NCI-H2107 treated with DMSO at 0.1 percent for 48 hours (cell line): Measurements from ENCODE around the gene SPOCK2.

Source experiments
- DNase-seq: peaks from one replicate; lab custom pipeline; 2025; ENCODE audit not compliant: unreplicated experiment; lab: John Stamatoyannopoulos, UW

SPOCK2 gene

DNA sequence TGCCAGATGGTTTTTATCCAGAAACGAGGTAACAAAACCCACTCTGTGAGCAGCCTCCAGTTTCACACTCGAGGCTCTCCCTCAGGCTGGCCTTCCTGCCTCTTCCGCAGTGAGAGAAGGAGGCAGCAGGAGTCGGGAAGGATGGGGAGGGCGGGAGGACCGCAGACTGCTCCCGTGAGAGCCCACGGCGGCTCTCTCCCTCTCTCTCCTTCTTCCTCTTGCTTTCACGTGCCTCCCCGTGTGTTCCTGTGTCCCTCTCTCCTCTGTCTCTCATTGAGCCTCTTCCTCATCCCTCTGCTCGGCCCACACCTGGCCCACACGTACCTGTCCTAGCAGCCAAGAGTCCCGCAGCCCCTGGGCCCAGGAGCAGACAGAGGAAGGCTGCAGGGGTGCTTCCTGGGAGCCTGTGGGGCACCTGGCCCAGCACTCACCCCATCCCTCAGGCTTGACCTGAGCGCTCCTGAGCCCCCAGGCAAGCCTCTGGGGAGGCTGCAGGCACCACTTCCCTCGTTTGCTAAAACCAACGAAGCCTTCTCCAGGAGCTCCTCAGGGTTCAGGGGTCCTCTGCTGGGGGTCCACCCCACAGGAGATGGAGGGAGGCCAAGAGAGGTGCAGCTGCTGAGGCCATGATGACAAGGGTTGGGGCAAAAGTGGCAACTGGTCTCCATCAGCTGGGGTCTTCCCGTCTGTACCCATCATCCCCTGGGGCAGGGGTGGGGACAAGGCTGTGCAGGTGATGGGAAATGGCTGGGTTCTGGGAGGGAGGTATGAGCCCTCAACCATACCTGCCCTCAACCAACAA, 13.6 kb downstream of the SPOCK2 start:
- DNase-seq: no peak

DNA sequence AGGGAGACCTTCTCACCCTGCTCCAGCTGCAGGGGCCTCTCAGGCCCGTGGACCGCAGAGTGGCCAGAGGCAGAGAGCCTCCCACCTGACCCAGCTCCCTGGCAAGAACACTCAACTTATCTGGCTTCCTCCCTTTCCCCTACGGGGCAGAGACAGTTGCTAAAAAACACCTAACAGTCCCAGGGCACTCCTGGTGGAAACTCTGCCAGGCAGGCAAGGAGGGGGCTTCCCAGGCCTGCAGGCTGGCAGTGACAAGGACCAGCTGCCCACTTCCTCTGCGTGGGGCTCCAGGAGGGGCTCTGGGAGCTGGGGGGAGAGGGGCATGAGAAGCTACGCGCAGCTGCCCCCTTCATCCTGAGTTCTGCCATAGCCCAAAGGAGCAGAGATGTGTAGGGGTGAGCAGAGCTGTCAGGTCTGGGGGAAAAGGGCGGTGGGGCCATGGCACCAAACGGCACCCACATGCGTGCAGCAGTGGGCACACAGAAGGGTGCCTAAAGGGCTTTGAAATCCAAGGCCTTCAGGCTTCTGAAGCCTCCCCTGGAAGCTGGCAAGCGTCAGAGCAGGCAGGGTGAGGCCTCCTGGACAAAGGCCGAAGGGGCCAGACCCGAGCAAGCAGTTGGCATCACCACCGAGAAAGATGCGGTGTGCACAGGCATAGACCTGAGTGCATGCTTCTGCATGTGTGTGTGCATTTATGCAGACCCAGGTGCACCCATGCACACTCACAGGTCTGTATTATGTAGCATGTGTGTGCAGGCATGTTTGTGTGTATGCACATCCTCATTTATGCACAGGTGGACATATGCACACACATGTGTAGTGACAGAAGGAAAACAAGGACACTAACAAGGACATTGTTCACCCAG, 14.4 kb downstream of the SPOCK2 start:
- no peak for DNase-seq

DNA sequence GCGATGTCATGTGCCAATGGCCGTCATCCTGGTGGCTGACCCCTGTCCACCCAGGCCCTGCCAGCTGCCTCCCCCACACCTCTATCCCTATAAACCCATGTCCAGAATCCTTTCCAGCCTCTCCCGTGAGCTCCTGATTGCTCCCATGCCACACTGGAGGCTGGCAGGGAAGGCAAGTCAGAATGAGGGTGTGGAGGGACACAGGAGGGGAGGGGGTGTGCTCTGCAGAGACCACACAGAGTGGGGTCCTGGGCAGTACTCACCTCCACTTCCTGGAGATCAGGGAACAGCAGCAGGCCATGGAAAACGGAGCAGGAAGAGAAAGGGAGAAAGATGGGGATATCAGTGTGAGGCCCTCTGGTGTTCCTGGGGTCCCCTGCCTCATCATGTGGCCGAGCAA, 15.7 kb downstream of the SPOCK2 start:
- DNase-seq: no peak

DNA sequence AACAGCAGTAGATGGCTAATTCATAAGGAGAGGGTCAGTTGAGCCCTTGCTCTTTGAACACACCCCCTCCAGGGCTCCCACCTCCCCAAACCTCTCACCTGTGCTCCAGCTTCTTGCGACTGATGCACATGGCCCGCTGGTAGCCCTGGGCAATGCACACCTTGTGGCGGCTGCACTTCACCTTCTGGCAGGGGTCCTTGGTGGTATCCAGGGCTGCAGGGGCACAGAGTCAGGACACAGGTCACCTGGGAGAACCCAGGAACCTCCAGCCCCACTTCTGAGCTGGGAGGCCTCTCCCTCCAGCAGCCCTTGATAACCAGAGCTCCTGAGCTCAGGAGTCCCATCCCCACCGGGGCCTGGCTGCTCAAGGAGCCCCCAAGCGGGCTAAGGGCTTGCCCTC, 16.3 kb downstream of the SPOCK2 start:
- no peak for DNase-seq

DNA sequence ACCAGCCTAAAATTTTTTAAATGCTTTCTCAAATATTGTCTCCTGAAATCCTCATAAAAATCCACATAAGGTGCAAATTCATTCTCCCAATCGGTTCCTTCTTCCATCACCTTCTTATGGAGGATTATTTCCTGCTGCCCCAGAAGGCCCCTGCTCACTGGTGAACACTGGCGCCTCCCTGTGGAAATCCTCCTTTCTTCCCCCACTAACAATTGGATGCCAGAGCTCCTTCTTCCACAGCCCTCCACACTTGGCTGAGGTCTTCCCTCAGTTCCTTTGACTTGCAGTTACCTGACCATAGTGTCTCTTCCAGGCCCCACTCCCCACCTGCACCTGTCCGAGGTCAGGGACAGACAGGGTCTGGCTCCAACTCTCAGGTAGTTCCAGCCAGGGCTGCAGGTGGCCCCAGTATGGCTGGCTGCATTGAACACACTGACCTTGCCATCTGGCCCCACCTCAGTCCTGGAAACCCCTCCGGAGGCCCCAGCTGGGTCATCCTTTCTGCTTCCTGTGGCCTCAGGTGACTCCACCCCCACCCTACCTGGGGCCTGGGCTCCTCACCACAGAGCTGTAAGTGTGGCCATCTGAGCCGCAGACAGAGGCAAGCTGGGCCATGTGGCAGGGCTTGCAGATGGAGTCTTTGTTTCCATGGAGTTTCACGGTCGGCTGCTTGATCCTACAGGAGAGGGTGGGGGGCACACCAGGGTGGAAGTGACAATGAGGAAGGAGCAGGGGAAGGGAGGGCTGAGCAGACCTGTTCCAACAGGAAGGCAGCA, 18.4 kb downstream of the SPOCK2 start:
- peak; percentile 11 for DNase-seq

DNA sequence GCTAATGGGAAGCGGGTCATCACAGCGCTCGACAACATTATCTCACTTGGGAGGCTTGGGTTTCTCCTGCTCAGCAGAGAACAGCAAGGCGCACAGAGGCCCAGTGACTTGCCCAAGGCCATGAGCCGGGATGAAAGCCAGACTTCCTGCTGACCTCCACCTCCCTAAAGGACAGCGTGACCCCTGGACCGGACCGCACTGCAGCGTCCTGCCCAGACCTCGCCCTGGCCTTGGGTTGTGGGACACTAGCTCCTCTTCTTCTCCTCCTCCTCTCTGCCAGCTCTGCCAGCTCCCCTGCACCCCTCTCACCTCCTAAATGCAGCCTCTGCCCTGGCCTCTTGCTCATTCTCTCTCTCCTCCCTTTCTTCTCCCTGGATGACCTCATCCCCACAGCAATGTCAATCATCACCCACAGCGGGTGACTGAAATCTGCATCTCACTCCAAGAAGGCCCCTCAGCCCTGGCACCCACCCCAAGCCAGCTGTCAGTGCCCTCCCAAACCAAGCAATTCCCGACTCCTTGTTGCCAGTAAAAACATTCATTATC, 19.4 kb downstream of the SPOCK2 start:
- DNase-seq: no peak

DNA sequence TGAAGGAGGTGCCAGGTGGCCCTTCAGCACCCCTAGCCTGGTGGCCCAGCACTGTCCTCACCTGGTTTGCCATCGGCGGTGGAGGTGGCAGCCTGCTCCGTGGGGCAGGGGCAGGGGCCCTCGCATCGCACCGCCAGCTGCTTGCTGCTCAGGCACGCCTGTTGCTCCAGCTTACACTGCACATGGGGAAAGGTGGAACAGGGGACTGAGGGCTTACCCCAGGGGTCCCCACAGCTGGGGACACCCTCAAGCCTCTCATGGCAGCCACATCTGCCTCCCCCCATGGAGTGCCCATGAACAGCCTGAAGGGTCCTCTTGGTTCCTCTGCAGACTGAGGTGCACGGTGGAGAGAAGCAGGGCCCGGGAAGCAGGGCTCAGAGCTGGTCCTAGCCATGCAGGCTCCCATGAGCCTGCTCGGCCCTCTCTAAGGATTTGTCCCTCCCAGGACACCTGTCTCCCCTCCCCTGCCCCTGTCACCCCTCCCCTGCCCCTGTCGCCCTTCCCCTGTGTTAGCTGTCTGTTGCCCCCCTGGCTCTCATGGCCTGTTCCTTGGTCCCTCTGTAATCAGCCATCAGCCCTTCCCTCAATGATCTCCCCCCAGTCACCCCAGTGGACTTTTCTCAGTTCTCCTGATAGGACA, 20.1 kb downstream of the SPOCK2 start:
- DNase-seq: no peak

DNA sequence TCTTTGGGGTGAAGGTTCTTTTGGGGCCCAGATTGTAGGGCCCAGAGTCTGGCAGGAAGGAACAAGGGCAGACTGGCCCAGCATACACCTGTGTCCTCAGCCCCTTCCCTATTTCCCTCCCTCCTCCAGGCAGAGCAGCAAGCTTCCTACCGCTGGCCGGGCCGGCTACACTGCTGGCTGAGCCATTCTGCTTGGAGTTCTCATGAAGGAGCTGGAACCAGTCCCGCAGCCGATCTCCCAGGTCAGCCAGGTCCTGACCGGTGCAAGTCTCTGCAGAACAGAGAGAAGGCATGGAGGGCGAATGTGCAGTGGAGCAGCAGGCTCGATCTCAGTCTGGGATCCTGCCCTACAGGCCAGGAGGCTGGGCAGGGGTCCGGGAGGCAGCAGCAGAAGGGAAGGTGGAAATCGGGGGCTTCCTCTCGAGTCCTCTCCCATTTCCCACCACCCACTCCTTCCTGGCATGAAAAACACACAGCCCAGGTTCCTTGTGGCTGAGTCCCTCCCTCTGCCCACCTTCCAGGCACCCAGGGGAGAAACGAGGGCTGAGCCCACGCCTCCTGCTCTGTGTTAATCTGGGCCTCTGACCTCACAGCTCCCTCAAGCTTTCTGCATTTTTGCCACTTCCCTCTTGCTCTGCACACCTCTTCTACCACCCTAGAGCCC, 20.8 kb downstream of the SPOCK2 start:
- no peak for DNase-seq

DNA sequence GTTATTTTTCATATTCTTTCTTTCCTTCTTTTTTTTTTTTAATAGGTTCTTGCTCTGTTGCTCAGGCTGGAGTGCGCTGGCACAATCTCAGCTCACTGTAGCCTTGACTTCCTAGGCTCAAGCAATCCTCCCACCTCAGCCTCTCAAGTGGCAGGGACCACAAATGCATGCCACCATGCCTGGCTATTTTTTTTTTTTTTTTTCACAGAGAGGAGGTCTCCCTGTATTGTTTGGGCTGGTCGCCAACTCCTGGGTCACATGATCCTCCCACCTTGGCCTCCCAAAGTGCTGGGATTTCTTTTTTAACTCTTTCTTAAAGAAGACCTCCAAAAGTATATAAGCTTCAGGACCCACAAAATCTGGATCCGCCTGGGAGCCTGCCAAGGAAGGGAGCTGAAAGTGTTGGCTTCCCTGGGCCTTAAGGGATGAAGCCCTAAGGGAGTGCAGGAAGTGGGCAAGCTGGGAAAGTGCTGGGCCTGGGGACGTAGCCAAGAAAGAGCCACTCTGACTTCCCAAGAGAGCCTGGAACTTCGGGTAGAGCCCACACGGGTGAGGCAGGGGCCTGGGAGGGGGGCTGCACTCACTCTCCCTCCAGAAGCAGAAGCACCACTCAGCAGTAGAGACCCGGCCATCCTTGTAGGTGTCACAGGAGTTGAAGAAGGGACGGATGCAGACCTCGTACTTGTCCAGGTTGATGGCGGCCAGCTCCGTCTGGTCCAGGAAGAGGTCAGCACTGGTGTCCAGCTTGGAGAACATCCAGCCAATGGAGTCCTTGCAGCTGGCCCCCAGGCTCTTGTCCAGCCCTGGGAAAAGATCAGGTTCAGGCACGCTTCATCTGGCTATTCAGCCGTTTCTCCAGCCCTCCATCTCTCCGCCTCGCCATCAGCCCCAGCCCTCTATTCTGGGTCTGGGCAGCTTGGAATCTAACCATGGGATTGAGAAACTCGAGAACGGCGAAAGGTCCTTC, 21.8 kb downstream of the SPOCK2 start:
- no peak for DNase-seq

DNA sequence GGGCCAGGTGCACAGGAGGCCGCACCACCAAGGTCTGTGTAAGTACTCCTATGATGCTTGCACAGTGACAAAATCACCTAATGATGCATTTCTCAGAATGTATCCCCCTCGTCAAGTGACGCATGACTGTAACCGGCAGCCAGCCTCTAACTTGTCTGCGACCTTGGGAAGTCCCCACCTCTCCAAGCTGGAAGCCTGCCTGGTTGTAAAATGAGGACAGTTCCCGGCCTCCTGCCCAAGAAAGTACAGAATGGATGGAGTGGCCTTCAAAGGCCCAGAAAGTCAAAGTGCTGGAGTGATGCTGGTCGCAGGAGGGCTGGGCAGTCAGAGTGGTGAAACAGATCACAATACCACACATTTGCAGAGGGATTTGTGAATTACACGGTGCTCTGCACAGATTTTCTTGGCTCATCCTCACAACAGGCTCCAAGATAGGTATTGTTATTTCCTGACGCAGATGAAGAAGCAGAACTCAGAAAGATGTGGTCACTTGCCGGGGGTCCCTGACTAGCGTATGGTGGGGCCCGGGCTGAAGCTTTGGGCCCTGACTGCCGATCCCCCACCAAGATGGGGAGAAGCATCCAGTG, 22.8 kb downstream of the SPOCK2 start:
- DNase-seq: no peak

DNA sequence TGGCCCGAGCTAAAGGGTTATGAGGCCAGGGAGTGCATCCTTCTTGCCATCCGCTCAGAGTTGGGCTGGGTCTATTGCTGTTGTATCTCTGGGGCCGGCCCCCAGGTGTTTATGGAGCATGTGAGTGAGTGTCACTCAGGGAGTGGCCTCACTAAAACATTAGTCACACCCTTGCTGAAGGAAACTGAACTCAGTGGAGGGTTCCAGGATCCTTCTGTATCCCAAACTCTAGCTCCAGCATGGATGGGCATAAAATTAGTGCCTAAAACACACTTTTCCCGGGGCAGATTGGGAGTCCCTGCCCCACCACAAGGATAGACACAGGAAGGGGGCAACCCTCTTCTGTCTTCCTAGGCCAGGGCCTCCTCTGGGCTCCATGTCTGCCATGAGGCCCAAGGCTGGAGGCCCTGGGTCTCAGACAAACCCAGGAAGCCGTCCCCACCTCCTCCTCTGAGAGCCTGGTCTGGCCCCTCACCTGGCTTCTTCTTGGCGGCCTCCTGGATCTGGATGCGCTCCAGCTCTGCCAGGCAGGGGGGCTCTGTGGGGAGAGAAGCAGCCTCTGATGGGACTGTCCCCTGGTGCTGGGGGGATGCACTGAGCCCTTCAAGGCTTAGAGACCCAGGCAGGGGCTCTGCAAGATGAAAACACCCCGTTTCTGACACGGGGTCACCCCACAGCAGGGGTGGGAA, 24.5 kb downstream of the SPOCK2 start:
- no peak for DNase-seq

DNA sequence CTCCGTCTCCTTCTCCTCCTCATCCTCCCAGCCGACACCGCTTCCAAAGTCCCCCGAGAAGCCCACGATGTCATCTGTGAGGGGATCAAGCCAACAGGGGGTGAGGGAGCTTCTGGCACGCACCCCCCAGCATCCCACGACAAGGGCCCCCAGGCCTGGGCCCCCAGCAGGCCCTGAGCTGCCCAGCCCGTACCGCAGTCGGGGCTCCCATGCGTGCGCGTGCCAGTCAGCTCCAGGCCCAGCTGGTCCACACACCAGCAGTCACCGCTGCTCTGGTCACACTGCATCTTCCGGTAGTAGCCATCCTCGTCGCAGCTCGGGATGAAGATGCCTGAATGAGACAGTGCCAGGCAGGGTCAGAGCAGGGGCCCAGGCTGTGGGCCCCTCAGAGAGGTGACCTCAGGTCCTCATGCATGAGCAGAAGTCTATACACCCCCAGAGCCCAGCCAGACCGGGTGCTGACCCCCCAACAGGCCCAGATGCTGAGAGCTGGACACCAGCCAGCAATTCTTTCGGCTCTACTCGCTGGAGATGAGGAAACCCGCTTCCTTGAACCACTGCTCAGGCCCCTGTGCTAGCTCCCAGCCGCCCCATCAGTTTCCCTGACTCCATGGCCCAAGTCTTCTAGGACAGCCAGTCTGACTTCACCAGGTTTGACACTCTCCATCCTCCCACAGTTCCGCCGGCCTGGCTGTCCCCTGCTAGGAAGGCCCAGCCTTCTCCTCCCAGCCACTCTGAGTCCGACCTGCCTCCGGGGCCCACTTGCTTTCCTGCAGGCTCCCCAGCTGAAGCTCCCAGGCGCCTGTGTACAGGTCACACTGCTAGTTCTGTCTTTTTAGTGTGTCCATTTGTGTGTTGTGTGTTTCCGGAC, 25.3 kb downstream of the SPOCK2 start:
- no peak for DNase-seq

DNA sequence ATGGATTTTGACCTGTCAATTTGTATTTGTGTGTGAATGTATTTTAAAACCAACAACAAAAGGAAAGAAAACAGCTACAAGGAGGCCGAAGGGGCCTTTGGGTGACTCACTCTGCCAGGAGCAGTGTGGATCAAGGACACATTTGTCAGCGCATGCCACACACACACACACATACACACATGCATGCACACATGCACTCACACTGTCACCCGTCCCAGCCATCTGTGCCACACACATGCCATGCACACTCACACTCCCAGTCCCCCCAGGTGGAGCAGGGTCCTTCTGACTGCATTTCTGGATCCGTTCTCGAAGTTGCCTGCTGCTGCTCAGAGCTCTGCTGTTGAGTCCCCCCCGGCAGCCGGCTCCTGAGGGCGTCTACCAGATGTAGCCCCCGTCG, 26.0 kb downstream of the SPOCK2 start:
- no peak for DNase-seq

DNA sequence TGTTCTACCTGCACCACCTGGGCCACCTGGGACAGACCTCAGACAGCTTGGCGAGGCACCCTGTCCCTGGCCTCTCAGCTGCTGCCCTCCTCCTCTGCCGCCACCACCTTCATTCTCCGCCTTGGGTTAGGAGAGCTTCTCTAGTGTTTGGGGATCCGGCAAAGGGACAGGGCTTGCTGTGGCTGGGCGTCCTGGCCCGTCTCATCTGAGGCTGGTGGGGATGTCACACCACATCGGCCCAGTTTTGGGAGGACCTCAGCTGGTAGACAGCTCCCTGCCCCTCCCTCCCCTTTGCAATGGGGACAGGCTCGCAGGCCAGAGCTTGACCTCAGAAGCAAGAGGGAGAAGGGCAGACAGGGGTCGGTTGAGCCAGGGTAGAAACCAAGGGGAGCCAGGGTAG, 26.4 kb downstream of the SPOCK2 start:
- no peak for DNase-seq

DNA sequence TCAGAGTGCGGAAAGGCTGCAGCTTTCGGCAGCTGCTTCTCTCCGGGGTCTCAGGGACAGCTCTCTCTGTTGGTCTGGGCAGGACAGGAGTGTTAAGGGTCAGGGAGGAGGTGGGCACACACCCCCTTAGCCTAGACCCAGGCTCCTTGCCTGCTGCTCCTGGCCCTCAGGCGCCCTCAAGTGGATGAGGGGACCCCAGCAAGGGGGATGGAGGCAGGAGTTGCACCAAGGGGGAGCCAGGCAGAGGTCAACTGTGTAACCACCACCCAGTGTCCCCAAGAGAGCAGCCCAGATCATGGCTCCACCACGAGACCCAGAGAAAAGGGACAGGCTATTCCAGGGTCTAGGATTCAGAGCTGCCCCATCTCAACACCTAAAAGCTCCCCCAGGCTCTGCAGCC, 26.9 kb downstream of the SPOCK2 start:
- no peak for DNase-seq

DNA sequence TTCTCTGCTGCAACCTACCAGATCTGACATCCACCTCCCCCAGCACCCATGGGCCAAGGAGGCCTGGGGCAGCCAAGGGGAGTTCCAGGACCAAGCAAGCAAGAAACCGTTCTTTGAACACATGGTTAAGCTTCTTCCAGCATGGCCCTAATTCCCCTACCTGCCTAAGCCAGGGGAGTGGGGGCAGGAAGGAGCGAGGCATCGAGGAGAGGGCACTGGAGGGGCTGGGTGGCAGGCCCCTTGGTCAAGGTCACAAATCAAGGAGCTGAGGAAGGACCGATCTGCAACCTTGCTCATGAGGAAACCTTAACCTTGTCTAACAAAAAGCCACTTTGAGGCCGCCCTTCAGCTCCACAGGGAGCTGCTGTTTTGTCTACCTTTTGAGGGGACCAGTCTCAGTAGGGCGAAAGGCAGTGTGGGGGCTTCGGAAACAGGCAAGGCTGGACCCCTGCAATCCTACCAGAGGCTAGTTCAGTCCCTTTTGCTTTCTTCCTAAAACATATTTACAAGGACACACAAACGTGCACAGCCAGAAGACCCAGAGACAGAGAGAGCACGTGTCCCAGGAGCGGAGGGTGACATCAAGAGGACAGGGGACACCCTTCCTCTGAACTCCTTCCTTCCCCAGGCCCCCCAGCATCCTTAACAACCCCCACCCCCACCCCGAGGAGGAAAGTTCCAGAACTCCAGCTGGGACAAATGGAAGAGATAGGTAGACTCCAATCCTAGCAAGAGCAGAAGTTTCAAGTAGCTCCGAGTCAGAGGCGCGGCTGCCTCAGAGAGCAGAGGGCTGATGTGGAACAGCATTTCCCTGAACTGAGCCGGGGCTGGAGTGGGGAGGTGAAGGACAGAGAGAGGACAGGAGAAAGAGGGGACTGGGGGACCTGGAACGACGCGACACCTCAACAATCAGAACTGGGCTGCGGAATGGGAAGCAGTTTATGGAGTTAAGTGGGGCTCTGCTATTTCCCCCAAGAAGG, 28.2 kb downstream of the SPOCK2 start:
- no peak for DNase-seq
